SK-N-SH (cell line): ENCODE data around the gene MTHFD1L. TPM values are rescaled to one million over a fixed set of nuclear protein-coding genes. Genes with fewer than 3 reads are reported as not detected.

Source experiments
- CTCF ChIA-PET: fragments of 300-600, 350-600 bp; formaldehyde crosslinking; extraction: SDS; loops from one replicate; lab custom pipeline; 2021; lab: Yijun Ruan, JAX
- POLR2A ChIA-PET: fragments of 350-600 bp; sonication (Branson Sonifier 250); formaldehyde crosslinking; extraction: SDS; loops from one replicate; lab custom pipeline; 2020; ENCODE audit warnings: antibody characterized with exemption, inconsistent platforms; lab: Yijun Ruan, JAX
- DNase-seq: peaks from one replicate; pipeline ENCODE4 v3.0.0; 2012
- H2AFZ ChIP-seq: fragments of 200-600 bp; sonication (generic); 2 replicates; pipeline ENCODE4 v1.8.1; 2016; ENCODE audit warnings: antibody characterized with exemption, mild to moderate bottlenecking, low read depth
- H3F3A ChIP-seq: fragments of 200-600 bp; sonication (generic); replicated peaks from 2 replicates; pipeline ENCODE3; 2016; ENCODE audit warnings: antibody characterized with exemption, mild to moderate bottlenecking; ENCODE audit not compliant: insufficient read depth
- H3K27ac ChIP-seq, 2 experiments: fragments of 200-500 bp in 1 of 2; fragments of 200-600 bp in 1 of 2; sonication (Bioruptor generic) in 1 of 2; sonication (generic), shearing (Covaris generic) in 1 of 2; 2 replicates each; pipeline versions ENCODE4 v1.5.1 to v1.6.1; 2014 to 2016; ENCODE audit warnings: low read depth in 2 of 2, inconsistent platforms in 1 of 2, low read length in 1 of 2, mild to moderate bottlenecking in 1 of 2, mixed read lengths in 1 of 2
- H3K27me3 ChIP-seq: fragments of 200-600 bp; sonication (generic), shearing (Covaris generic); 2 replicates; pipeline ENCODE4 v1.6.1; 2016; ENCODE audit warnings: mixed run types; ENCODE audit not compliant: insufficient read depth
- H3K36me3 ChIP-seq, 2 experiments: fragments of 200-500 bp in 1 of 2; fragments of 200-600 bp in 1 of 2; sonication (Bioruptor generic) in 1 of 2; sonication (generic) in 1 of 2; replicated peaks in 1 of 2; 2 replicates each; pipeline versions ENCODE3 to v1.5.1; 2014 to 2016; ENCODE audit warnings: low read length in 1 of 2, mild to moderate bottlenecking in 1 of 2; ENCODE audit not compliant: insufficient read depth in 2 of 2, control insufficient read depth in 1 of 2
- H3K4me1 ChIP-seq, 2 experiments: fragments of 200-500 bp in 1 of 2; fragments of 200-600 bp in 1 of 2; sonication (Bioruptor generic) in 1 of 2; sonication (generic), shearing (Covaris generic) in 1 of 2; 2 replicates each; pipeline versions ENCODE4 v1.5.1 to v1.6.1; 2014 to 2016; ENCODE audit warnings: low read depth in 1 of 2, low read length in 1 of 2, mixed run types in 1 of 2; ENCODE audit not compliant: insufficient read depth in 2 of 2, control insufficient read depth in 1 of 2
- H3K4me2 ChIP-seq: fragments of 200-600 bp; sonication (generic), shearing (Covaris generic); 2 replicates; pipeline ENCODE4 v1.6.1; 2017; ENCODE audit warnings: mixed run types
- H3K4me3 ChIP-seq, 2 experiments: fragments of 200-500 bp in 1 of 2; fragments of 200-600 bp in 1 of 2; sonication (Bioruptor generic) in 1 of 2; sonication (generic), shearing (Covaris generic) in 1 of 2; 2 replicates each; pipeline versions ENCODE4 v1.5.1 to v1.8.1; 2014 to 2016; ENCODE audit warnings: low read depth in 2 of 2, inconsistent platforms in 1 of 2, low read length in 1 of 2, mild to moderate bottlenecking in 1 of 2, mixed read lengths in 1 of 2, moderate library complexity in 1 of 2
- H3K79me2 ChIP-seq: fragments of 200-600 bp; sonication (generic); 2 replicates; pipeline ENCODE4 v1.8.1; 2017; ENCODE audit warnings: mild to moderate bottlenecking; ENCODE audit not compliant: insufficient read depth
- H3K9ac ChIP-seq: fragments of 200-600 bp; sonication (generic); 2 replicates; pipeline ENCODE4 v1.6.1; 2017; ENCODE audit warnings: mixed run types
- H3K9me2 ChIP-seq: fragments of 200-600 bp; sonication (generic); 2 replicates; pipeline ENCODE4 v1.6.1; 2017; ENCODE audit warnings: mixed run types
- H3K9me3 ChIP-seq: fragments of 200-600 bp; sonication (generic); 2 replicates; pipeline ENCODE4 v1.6.1; 2017; ENCODE audit warnings: mixed run types, mild to moderate bottlenecking, moderate library complexity
- H4K20me1 ChIP-seq: fragments of 200-600 bp; sonication (generic); 2 replicates; pipeline ENCODE4 v1.6.1; 2017; ENCODE audit warnings: mild to moderate bottlenecking, mixed run types; ENCODE audit not compliant: insufficient read depth
- FOXJ3 ChIP-seq: sonication (generic); formaldehyde crosslinking; IDR thresholded peaks from 2 replicates; pipeline ENCODE4 v1.5.1; 2020; ENCODE audit warnings: mild to moderate bottlenecking, missing genetic modification reagents
- GABPA ChIP-seq: IDR thresholded peaks from 2 replicates; pipeline ENCODE4 v1.4.0; 2012; ENCODE audit warnings: low read depth, mild to moderate bottlenecking
- JUND ChIP-seq: IDR thresholded peaks from 2 replicates; pipeline ENCODE4 v1.4.0; 2012
- MXI1 ChIP-seq: IDR thresholded peaks from 2 replicates; pipeline ENCODE4 v1.6.1; 2012; ENCODE audit warnings: mild to moderate bottlenecking, low read depth, low read length, improper control_type of control experiment
- NFIC ChIP-seq: IDR thresholded peaks from 2 replicates; pipeline ENCODE4 v1.4.0; 2012; ENCODE audit warnings: borderline replicate concordance
- NRF1 ChIP-seq: IDR thresholded peaks from 2 replicates; pipeline ENCODE4 v1.6.1; 2012; ENCODE audit warnings: low read depth, mild to moderate bottlenecking, low read length
- RXRA ChIP-seq: IDR thresholded peaks from 2 replicates; pipeline ENCODE4 v1.4.0; 2012; ENCODE audit warnings: low read depth, mild to moderate bottlenecking, borderline replicate concordance
- TEAD4 ChIP-seq: IDR thresholded peaks from 2 replicates; pipeline ENCODE4 v1.4.0; 2012; ENCODE audit warnings: mild to moderate bottlenecking, borderline replicate concordance; ENCODE audit not compliant: insufficient read depth
- ZBTB33 ChIP-seq: IDR thresholded peaks from 2 replicates; pipeline ENCODE4 v1.4.0; 2012; ENCODE audit warnings: low read depth, borderline replicate concordance
- WGBS: methylation state at CpG from one replicate; pipeline ENCODE4 v1.1.6; 2017; ENCODE audit warnings: low lambda C conversion rate; 5-methylcytosine and 5-hydroxymethylcytosine counted together
- polyA plus RNA-seq, 3 experiments: library from polyadenylated mRNA; depleted of rRNA; stranded (reverse); fragments of >200 nt; gene quantifications; 2 replicates each; pipeline ENCODE4 v1.2.3, GENCODE V29; 2012
- TF ChIP-seq, protein P1 (sequence below): fragments of 200-600 bp; sonication (generic); IDR thresholded peaks from 2 replicates; pipeline ENCODE4 v1.6.1; 2017; ENCODE audit warnings: antibody characterized with exemption, mild to moderate bottlenecking, moderate library complexity
- TF ChIP-seq, protein P2 (sequence below): IDR thresholded peaks from 2 replicates; pipeline ENCODE4 v1.4.0; 2012; ENCODE audit warnings: low read depth, borderline replicate concordance

The MTHFD1L gene
- polyA plus RNA-seq, 1 of the 3 experiments (the other 2 are of a cell fraction), result 37.0 TPM

- no peak overlapping the region for H3K4me3 ChIP-seq
- H3K4me2 ChIP-seq, result no peak overlapping the region
- H3K9me3 ChIP-seq, result no peaks in the 10 kb centered on the region
- peaks cover 16 to 24% of the 10 kb centered on the region in 2 experiments for H3K36me3 ChIP-seq
- H3F3A ChIP-seq, result peaks cover 8% of the 10 kb centered on the region
- H3K9me2 ChIP-seq, result no peaks in the 10 kb centered on the region
- no peaks in the 10 kb centered on the region for H3K27me3 ChIP-seq
- TF ChIP-seq GABPA (no peak), MXI1 (no peak)
- no peak overlapping the region for H3K9ac ChIP-seq
- CTCF ChIA-PET, result interaction anchor here (1.0 to 1.2 kb wide), 4 partner anchors 11 to 415 kb away, joined by 3 to 5 read pairs (median 4); no protein-coding TSS in a partner anchor
- H3K4me1 ChIP-seq, result no peaks in the 10 kb centered on the region; a peak in 1 of 4 replicates
- peaks cover 6% of the 10 kb centered on the region; the same call in 1 of the 2 replicates for H3K79me2 ChIP-seq
- H4K20me1 ChIP-seq, result no peaks in the 10 kb centered on the region
- no peak for DNase-seq
- POLR2A ChIA-PET, result no interaction called here
- no peak overlapping the region for H2AFZ ChIP-seq
- WGBS, result 96% methylated on average over 7 of the region's 7 CpGs
- H3K27ac ChIP-seq, result no peak overlapping the region
Measured at GRCh38 chr6:150915880-150916265, 50.4 kb downstream of the MTHFD1L start.

- Histone ChIP-seq H2AFZ (no peak overlapping the region), H3K4me1 (no peaks in the 10 kb centered on the region; a peak in 1 of 4 replicates), H3K4me3 (no peak overlapping the region), H3K79me2 (peaks cover 6% of the 10 kb centered on the region; the same call in 1 of the 2 replicates), H3K9me2 (no peaks in the 10 kb centered on the region), H3F3A (peaks cover 8% of the 10 kb centered on the region), H3K27me3 (no peaks in the 10 kb centered on the region), H4K20me1 (0 out of 2 replicates have a peak, but pooled peaks cover 3% of the 10 kb centered on the region), H3K9ac (no peak overlapping the region), H3K4me2 (no peak overlapping the region), H3K9me3 (no peaks in the 10 kb centered on the region), H3K36me3 (peaks cover 27 to 31% of the 10 kb centered on the region in 2 experiments), H3K27ac (no peak overlapping the region)
- ChIA-PET CTCF (no interaction called here), POLR2A (no interaction called here)
- no peak for DNase-seq
- 100% methylated on average over 2 of the region's 2 CpGs for WGBS
- TF ChIP-seq, protein P1, sequence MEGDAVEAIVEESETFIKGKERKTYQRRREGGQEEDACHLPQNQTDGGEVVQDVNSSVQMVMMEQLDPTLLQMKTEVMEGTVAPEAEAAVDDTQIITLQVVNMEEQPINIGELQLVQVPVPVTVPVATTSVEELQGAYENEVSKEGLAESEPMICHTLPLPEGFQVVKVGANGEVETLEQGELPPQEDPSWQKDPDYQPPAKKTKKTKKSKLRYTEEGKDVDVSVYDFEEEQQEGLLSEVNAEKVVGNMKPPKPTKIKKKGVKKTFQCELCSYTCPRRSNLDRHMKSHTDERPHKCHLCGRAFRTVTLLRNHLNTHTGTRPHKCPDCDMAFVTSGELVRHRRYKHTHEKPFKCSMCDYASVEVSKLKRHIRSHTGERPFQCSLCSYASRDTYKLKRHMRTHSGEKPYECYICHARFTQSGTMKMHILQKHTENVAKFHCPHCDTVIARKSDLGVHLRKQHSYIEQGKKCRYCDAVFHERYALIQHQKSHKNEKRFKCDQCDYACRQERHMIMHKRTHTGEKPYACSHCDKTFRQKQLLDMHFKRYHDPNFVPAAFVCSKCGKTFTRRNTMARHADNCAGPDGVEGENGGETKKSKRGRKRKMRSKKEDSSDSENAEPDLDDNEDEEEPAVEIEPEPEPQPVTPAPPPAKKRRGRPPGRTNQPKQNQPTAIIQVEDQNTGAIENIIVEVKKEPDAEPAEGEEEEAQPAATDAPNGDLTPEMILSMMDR, result no peak
- TF ChIP-seq GABPA (no peak), MXI1 (no peak), NFIC (no peak), RXRA (no peak), FOXJ3 (CRISPR knock-in tag) (no peak), JUND (no peak), TEAD4 (no peak), ZBTB33 (no peak), NRF1 (no peak)
- TF ChIP-seq, protein P2, sequence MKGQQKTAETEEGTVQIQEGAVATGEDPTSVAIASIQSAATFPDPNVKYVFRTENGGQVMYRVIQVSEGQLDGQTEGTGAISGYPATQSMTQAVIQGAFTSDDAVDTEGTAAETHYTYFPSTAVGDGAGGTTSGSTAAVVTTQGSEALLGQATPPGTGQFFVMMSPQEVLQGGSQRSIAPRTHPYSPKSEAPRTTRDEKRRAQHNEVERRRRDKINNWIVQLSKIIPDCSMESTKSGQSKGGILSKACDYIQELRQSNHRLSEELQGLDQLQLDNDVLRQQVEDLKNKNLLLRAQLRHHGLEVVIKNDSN, result no peak
Measured at GRCh38 chr6:150919938-150920337, 54.4 kb downstream of the MTHFD1L start.
